GM12878 (cell line): ENCODE results near the gene STAG1. TPM values are rescaled to one million over a fixed set of nuclear protein-coding genes. Genes with fewer than 3 reads are reported as not detected.

ENCODE experiments used
- ATAC-seq: fragments of 200-7000 bp; cut with Tn5 transposase; 3 replicates; pipeline ENCODE4 v1.9.1; 2020; ENCODE audit warnings: mild to moderate bottlenecking, moderate library complexity
- BruUV-seq: library from RNA; stranded (reverse); fragments of 400-500 nt; replicated peaks from 2 replicates; lab custom pipeline; 2021; lab: Mats Ljungman, UMichigan
- CTCF ChIA-PET: fragments of 300-600 bp; sonication (Branson Sonifier 250); formaldehyde crosslinking; extraction: SDS; loops from one replicate; lab custom pipeline; 2021; ENCODE audit warnings: inconsistent platforms; lab: Yijun Ruan, JAX
- POLR2A ChIA-PET: fragments of 350-600 bp; formaldehyde crosslinking; extraction: SDS; loops from one replicate; lab custom pipeline; 2021; ENCODE audit warnings: inconsistent platforms; lab: Charles Lee
- RAD21 ChIA-PET: fragments of 300-600 bp; sonication (Branson Sonifier 250); formaldehyde crosslinking; loops from one replicate; lab custom pipeline; 2023; ENCODE audit warnings: antibody characterized with exemption; ENCODE audit not compliant: unreplicated experiment; lab: Charles Lee
- SMC1A ChIA-PET: fragments of 300-600 bp; sonication (Branson Sonifier 250); formaldehyde crosslinking; loops from one replicate; lab custom pipeline; 2023; ENCODE audit not compliant: unreplicated experiment, uncharacterized antibody; lab: Charles Lee
- DNase-seq: peaks from one replicate; pipeline ENCODE4 v3.0.0-alpha.2; 2011; ENCODE audit warnings: low read depth, low spot score
- FAIRE-seq: peaks from 3 replicates; lab custom pipeline; 2011; peaks lifted over from hg19 to GRCh38; lab: Jason Lieb, UNC
- H2AFZ ChIP-seq: 2 replicates; pipeline ENCODE4 v1.6.0; 2011; ENCODE audit warnings: low read depth, low read length, control low read depth; ENCODE audit not compliant: control insufficient read depth
- H3K27ac ChIP-seq: 2 replicates; pipeline ENCODE4 v1.5.1; 2011; ENCODE audit warnings: control low read depth; ENCODE audit not compliant: control insufficient read depth, insufficient read depth
- H3K27me3 ChIP-seq, 2 experiments: replicated peaks in 1 of 2; 2 replicates each; pipeline versions ENCODE4 v1.6.0 to v1.6.1; 2011; ENCODE audit warnings: low read length in 1 of 2; ENCODE audit not compliant: control insufficient read depth in 2 of 2, insufficient read depth in 2 of 2
- H3K36me3 ChIP-seq, 2 experiments: 2 replicates each; pipeline ENCODE4 v1.5.1; 2011; ENCODE audit warnings: low read length in 1 of 2; ENCODE audit not compliant: control insufficient read depth in 2 of 2, insufficient read depth in 2 of 2
- H3K4me1 ChIP-seq: 2 replicates; pipeline ENCODE4 v1.6.1; 2011; ENCODE audit warnings: mild to moderate bottlenecking, low read length, moderate library complexity, mixed read lengths; ENCODE audit not compliant: control insufficient read depth, insufficient read depth
- H3K4me2 ChIP-seq: 2 replicates; pipeline ENCODE4 v1.6.0; 2011; ENCODE audit warnings: control low read depth; ENCODE audit not compliant: control insufficient read depth, insufficient read depth
- H3K4me3 ChIP-seq: fragments of 200-600 bp; sonication (generic); 2 replicates; pipeline ENCODE4 v1.5.1; 2016
- H3K79me2 ChIP-seq: 2 replicates; pipeline ENCODE4 v1.6.0; 2011; ENCODE audit warnings: low read length; ENCODE audit not compliant: control insufficient read depth, insufficient read depth
- H3K9ac ChIP-seq: 2 replicates; pipeline ENCODE4 v1.8.0; 2011; ENCODE audit warnings: low read length, control low read depth, mixed read lengths; ENCODE audit not compliant: control insufficient read depth, insufficient read depth
- H3K9me3 ChIP-seq: replicated peaks from 3 replicates; pipeline ENCODE4 v1.5.1; 2011; ENCODE audit warnings: mild to moderate bottlenecking, low read length; ENCODE audit not compliant: control insufficient read depth, insufficient read depth
- H4K20me1 ChIP-seq: 2 replicates; pipeline ENCODE4 v1.6.0; 2011; ENCODE audit not compliant: control insufficient read depth, insufficient read depth
- CREM ChIP-seq: IDR thresholded peaks from 2 replicates; pipeline ENCODE4 v1.6.1; 2014; ENCODE audit warnings: antibody characterized with exemption, low read depth
- RAD21 ChIP-seq: IDR thresholded peaks from 2 replicates; pipeline ENCODE4 v1.6.1; 2011; ENCODE audit warnings: mild to moderate bottlenecking, low read depth, low read length, moderate library complexity; ENCODE audit not compliant: insufficient read depth
- TCF12 ChIP-seq: IDR thresholded peaks from 2 replicates; pipeline ENCODE4 v1.6.1; 2011; ENCODE audit warnings: low read depth, mild to moderate bottlenecking, low read length
- WGBS: methylation state at CpG from one replicate; pipeline ENCODE4 v1.1.6; 2016; ENCODE audit warnings: low lambda C conversion rate; ENCODE audit not compliant: insufficient replicate concordance, insufficient coverage; ENCODE audit errors: missing lambda C conversion rate; 5-methylcytosine and 5-hydroxymethylcytosine counted together
- in situ Hi-C: fragments of 300-500 bp; cut with MboI; formaldehyde crosslinking; loops from 9 replicates; pipeline ENCODE4 v1.14.3; 2018; ENCODE audit warnings: mixed read lengths
- intact Hi-C: fragments of 100-400 bp; cut with micrococcal nuclease; formaldehyde crosslinking; loops from one replicate; pipeline ENCODE4 v1.14.2; 2022; ENCODE audit not compliant: unreplicated experiment
- polyA plus RNA-seq, 11 experiments: library from polyadenylated mRNA; depleted of rRNA in 4 of 11; unstranded in 6 of 11; stranded (reverse) in 5 of 11; fragments of >200 nt; fragmentation: Nextera tagmentation in 4 of 11; fragmentation: Illumina TruSeq in 1 of 11; extraction: Ambion mirVana in 4 of 11; extraction: Trizol in 1 of 11; gene quantifications; 1 replicate in 1 of 11; 2 replicates in 10 of 11; pipeline versions ENCODE4 v1.2.1 to v1.2.3, GENCODE V29; 2011 to 2016; ENCODE audit warnings: inconsistent platforms in 2 of 11, missing spikeins in 2 of 11, low read depth in 1 of 11
- total RNA-seq, 4 experiments: library from RNA; depleted of rRNA in 3 of 4; stranded (reverse); fragments of >200 nt in 3 of 4; fragmentation: Illumina TruSeq in 1 of 4; extraction: Trizol in 1 of 4; gene quantifications; 2 replicates each; pipeline versions ENCODE4 v1.2.1 to v1.2.3, GENCODE V29; 2013 to 2021
- TF ChIP-seq, protein P1 (sequence below), 3 experiments: IDR thresholded peaks in 2 of 3; conservative IDR thresholded peaks in 1 of 3; 2 replicates each; pipeline ENCODE4 v1.5.1; 2011; ENCODE audit warnings: low read depth in 3 of 3, low read length in 3 of 3, mild to moderate bottlenecking in 3 of 3, control low read depth in 2 of 3, moderate library complexity in 2 of 3, inconsistent platforms in 1 of 3, mixed read lengths in 1 of 3; ENCODE audit not compliant: control insufficient read depth in 2 of 3, insufficient read depth in 1 of 3; ENCODE audit errors: extremely low read depth in 1 of 3

Gene STAG1
- total and polyA plus RNA-seq, 10 of the 15 experiments (the other 5 are each of a cell fraction or from before 2014, with no cell fraction given), result 4.4 to 30.1 (median 20.2) TPM

DNA sequence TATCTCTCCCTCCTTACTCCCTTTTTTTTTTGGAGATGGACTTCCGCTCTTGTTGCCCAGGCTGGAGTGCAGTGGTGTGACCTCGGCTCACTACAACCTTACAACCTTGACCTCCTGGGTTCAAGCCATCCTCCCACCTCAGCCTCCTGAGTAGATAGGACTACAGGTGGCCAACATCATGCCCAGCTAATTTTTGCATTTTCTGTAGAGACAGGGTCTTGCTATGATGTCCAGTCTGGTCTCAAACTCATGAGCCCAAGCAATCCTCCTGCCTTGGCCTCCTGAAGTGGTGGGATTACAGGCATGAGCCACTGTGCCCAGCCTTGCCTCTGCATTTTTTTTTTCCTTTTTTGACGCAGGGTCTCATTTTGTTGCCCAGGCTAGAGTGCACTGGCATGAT, 17.1 kb downstream of the STAG1 start:
- 90% methylated on average over 3 of the region's 3 CpGs for WGBS
- CTCF ChIA-PET, result interaction anchor here (1.1 to 2.2 kb wide), 3 partner anchors 11 to 344 kb away, joined by 3 to 8 read pairs (median 5); no protein-coding TSS in a partner anchor
- H4K20me1 ChIP-seq, result no peaks in the 10 kb centered on the region
- H3K27ac ChIP-seq, result no peak overlapping the region; the same call in 1 of the 2 replicates
- H3K79me2 ChIP-seq, result peaks cover 71% of the 10 kb centered on the region
- no TSS peak for BruUV-seq
- in situ Hi-C loops, result no loop called here
- no peaks in the 10 kb centered on the region for H3K9me3 ChIP-seq
- SMC1A ChIA-PET, result interaction anchor here (0.9 to 3.3 kb wide), 3 partner anchors 9 to 14 kb away, joined by 4 to 12 read pairs (median 5); no protein-coding TSS in a partner anchor
- intact Hi-C loops, result no loop called here
- no peaks in the 10 kb centered on the region for H3K27me3 ChIP-seq
- peaks cover 0 to 2% of the 10 kb centered on the region in 2 experiments; a peak in 1 of 4 replicates for H3K36me3 ChIP-seq
- POLR2A ChIA-PET, result interaction anchor here (1.0 kb wide), 1 partner anchor 11 kb away, joined by 8 read pairs; no protein-coding TSS in a partner anchor
- H3K4me2 ChIP-seq, result no peak overlapping the region
- no peak for ATAC-seq
- RAD21 ChIA-PET, result interaction anchor here (1.5 to 1.6 kb wide), 2 partner anchors 14 to 17 kb away, joined by 3 to 5 read pairs; partner anchors contain the start of gene STAG1
- no peak overlapping the region for H3K4me3 ChIP-seq
- no peak for TF ChIP-seq TCF12
- FAIRE-seq, result no peak
- no peak overlapping the region for H2AFZ ChIP-seq
- no peak for DNase-seq
- H3K9ac ChIP-seq, result no peak overlapping the region
- H3K4me1 ChIP-seq, result peaks cover 15% of the 10 kb centered on the region

DNA sequence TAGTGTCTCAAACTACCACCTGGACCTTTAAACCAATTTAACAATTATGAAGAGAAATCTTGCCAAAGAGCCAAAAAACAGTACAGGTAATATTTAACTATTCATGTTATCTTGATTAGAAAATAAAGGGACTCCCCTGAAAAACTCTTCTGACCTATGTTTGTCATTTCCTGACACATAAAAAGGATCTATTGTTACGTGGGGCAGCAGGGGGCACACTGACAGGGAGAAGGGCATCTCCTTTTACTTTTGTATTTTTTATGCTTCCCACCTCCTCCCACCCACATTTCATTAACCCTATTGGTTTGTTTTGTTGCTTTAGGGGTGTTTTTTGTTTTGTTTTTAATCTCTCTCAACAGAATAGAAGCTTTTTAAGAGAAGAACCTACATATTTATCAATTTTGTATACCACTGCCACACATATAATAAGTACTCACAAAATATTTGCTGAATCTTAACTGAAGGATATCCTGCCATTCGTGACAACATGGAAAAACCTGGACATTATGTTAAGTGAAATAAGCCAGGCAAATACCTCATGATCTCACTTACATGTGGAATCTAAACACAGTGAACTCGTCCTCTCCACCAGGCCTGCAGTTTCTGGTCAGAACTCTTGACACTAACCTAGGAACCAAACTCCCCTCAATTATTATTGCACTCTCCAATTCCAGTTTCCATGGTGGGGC, 17.7 kb downstream of the STAG1 start:
- Histone ChIP-seq H3K4me2 (no peak overlapping the region; the same call in 1 of the 2 replicates), H3K9me3 (no peaks in the 10 kb centered on the region), H3K4me3 (no peak overlapping the region), H3K27me3 (no peaks in the 10 kb centered on the region), H2AFZ (no peak overlapping the region), H3K4me1 (peaks cover 18% of the 10 kb centered on the region), H3K27ac (peak overlapping the region; percentile 4; the same call in 1 of the 2 replicates), H3K9ac (no peak overlapping the region), H4K20me1 (no peaks in the 10 kb centered on the region), H3K36me3 (peaks cover 0 to 2% of the 10 kb centered on the region in 2 experiments; a peak in 1 of 4 replicates), H3K79me2 (peaks cover 71% of the 10 kb centered on the region)
- SMC1A ChIA-PET, result interaction anchor here (0.7 to 3.3 kb wide), 4 partner anchors 10 to 15 kb away, joined by 3 to 12 read pairs (median 4); no protein-coding TSS in a partner anchor
- FAIRE-seq, result no peak
- peak; percentile 60 for ATAC-seq
- in situ Hi-C loops, result no loop called here
- POLR2A ChIA-PET, result interaction anchor here (0.7 kb wide), 1 partner anchor 149 kb away, joined by 3 read pairs; no protein-coding TSS in a partner anchor
- intact Hi-C loops, result no loop called here
- no peak for TF ChIP-seq CREM
- 0 out of 2 replicates have a peak, but pooled peaks have one; percentile 26 for TF ChIP-seq RAD21
- TF ChIP-seq, protein P1, sequence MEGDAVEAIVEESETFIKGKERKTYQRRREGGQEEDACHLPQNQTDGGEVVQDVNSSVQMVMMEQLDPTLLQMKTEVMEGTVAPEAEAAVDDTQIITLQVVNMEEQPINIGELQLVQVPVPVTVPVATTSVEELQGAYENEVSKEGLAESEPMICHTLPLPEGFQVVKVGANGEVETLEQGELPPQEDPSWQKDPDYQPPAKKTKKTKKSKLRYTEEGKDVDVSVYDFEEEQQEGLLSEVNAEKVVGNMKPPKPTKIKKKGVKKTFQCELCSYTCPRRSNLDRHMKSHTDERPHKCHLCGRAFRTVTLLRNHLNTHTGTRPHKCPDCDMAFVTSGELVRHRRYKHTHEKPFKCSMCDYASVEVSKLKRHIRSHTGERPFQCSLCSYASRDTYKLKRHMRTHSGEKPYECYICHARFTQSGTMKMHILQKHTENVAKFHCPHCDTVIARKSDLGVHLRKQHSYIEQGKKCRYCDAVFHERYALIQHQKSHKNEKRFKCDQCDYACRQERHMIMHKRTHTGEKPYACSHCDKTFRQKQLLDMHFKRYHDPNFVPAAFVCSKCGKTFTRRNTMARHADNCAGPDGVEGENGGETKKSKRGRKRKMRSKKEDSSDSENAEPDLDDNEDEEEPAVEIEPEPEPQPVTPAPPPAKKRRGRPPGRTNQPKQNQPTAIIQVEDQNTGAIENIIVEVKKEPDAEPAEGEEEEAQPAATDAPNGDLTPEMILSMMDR (IDR thresholded peaks at IDR 0.05 in 2 of 3, conservative IDR thresholded peaks at IDR 0.05 in 1 of 3; ENCODE audit: control insufficient read depth in 2 of 3, extremely low read depth in 1 of 3, insufficient read depth in 1 of 3, low read depth in 3 of 3, low read length in 3 of 3), result peak in 2 of 3 experiments; percentile 24 to 30; a peak in 1 of 6 replicates
- CTCF ChIA-PET, result interaction anchor here (1.1 to 2.2 kb wide), 3 partner anchors 11 to 343 kb away, joined by 3 to 8 read pairs (median 5); no protein-coding TSS in a partner anchor
- WGBS, result 21% methylated on average over 3 of the region's 3 CpGs
- RAD21 ChIA-PET, result interaction anchor here (1.6 kb wide), 1 partner anchor 18 kb away, joined by 5 read pairs; the partner anchor contains the start of gene STAG1
- BruUV-seq, result TSS peak; percentile 12
- DNase-seq, result no peak
